ENCODE data around the gene CORO6.
A peak's percentile ranks its signal among the peaks of the same experiment; 100 is the strongest.

GRCh38 chr17:29572691-29573557, 49.8 kb downstream of the CORO6 start:
- TF ChIP-seq CTCF (IDR thresholded peaks at IDR 0.05; ENCODE audit: low read length) (peak; percentile 60), EZH2 (IDR thresholded peaks at IDR 0.05; ENCODE audit: borderline replicate concordance, low read length) (no peak)

Measured in OCI-LY1 (cell line).